ENCODE data around the gene WDR33.
"Not testable (repeated sequence)": the region's sequence is repeated elsewhere in the genome, so short reads cannot be mapped to it uniquely, and the experiment has no call there.

Gene WDR33

DNA sequence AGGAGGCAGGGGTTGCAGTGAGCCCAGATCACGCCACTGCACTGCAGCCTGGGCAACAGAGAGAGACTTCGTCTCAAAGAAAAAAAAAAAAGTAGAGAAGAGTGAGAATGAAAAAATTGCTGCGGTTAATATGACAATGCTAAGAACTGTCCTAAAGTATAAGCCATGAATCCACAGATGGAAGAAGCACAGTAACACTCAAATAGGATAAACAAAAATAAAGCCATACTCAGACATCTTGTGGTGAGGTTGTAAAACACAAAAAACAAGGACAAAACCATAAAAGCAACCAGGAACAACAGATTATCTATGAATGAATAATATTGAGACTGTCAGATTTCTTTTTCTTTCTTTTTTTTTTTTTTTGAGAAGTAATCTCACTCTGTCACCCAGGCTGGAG lies 24.0 kb upstream of the WDR33 start:
- TF ChIP-seq POLR2A (IDR thresholded peaks at IDR 0.05; ENCODE audit: low read depth, low read length) (no peak), POLR2AphosphoS5 (IDR thresholded peaks at IDR 0.05; ENCODE audit: low read depth, low read length) (no peak), TAF1 (IDR thresholded peaks at IDR 0.05; ENCODE audit: borderline replicate concordance, low read depth, low read length) (no peak)
- no peak for FAIRE-seq

DNA sequence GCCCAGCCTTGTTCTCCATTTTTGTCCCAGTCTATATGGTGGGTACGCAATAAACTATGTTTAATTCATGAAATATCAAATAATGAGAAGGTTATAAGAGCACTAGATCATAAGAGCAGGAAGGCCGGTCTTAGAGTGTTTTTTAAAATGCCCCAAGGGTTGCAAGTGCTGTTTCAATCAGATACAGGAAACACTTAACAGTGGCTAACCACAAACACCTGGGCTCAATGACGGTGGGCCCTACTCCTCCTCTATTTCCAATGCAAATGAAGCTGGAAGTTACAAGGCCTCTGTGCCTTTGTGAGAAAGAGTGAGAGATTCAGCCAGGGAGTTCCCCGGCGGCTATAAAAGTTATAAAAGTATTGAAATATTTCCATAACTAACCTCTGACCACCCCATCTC lies 18.9 kb upstream of the WDR33 start:
- peak; percentile 63 for DNase-seq (ENCODE audit: insufficient read length)
- peak; percentile 45; the same call in 1 of the 2 replicates for TF ChIP-seq POLR2AphosphoS5 (IDR thresholded peaks at IDR 0.05; ENCODE audit: low read depth, low read length)
- TF ChIP-seq TAF1 (IDR thresholded peaks at IDR 0.05; ENCODE audit: borderline replicate concordance, low read depth, low read length), result no peak
- peak; percentile 95 for FAIRE-seq

More for the DNA sequence above, 24.0 kb upstream of the WDR33 start:
- DNase-seq (ENCODE audit: insufficient read length), result no peak

DNA sequence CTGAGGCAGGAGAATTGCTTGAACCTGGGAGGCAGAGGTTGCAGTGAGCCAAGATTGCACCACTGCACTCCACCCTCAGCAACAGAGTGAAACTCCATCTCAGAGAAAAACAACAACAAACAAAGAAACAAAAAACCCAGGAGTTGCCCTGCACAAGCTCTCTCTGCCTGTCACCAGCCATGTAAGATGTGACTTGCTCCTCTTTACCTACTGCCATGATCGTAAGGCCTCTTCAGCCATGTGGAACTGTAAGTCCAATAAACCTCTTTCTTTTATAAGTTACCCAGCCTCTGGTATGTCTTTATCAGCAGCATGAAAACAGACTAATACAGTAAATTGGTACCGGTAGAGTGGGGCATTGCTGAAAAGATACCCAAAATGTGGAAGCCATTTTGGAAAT lies 15.7 kb upstream of the WDR33 start:
- not testable (repeated sequence) for FAIRE-seq; DNase-seq (ENCODE audit: insufficient read length)

DNA sequence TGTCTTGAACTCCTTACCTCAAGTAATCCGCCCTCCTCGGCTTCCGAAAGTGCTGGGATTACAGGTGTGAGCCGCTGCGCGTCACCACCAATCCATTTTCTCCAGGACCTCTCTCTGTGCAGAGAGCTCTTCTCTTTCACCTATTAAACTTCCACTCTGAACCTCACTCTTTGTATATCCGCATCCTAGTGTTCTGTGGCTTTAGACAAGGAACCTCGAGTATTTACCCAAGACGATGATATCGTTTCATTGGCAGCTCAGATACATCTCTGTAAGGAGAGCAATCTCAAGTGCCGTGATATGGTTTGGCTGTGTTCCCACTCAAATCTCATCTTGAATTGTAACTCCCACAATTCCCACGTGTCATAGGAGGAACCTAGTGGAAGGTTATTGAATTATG lies 15.1 kb upstream of the WDR33 start:
- FAIRE-seq (no peak), DNase-seq (ENCODE audit: insufficient read length) (no peak)
- no peak for TF ChIP-seq POLR2A (IDR thresholded peaks at IDR 0.05; ENCODE audit: low read depth, low read length)
- no peak for TF ChIP-seq POLR2AphosphoS5 (IDR thresholded peaks at IDR 0.05; ENCODE audit: low read depth, low read length)
- no peak for TF ChIP-seq TAF1 (IDR thresholded peaks at IDR 0.05; ENCODE audit: borderline replicate concordance, low read depth, low read length)

DNA sequence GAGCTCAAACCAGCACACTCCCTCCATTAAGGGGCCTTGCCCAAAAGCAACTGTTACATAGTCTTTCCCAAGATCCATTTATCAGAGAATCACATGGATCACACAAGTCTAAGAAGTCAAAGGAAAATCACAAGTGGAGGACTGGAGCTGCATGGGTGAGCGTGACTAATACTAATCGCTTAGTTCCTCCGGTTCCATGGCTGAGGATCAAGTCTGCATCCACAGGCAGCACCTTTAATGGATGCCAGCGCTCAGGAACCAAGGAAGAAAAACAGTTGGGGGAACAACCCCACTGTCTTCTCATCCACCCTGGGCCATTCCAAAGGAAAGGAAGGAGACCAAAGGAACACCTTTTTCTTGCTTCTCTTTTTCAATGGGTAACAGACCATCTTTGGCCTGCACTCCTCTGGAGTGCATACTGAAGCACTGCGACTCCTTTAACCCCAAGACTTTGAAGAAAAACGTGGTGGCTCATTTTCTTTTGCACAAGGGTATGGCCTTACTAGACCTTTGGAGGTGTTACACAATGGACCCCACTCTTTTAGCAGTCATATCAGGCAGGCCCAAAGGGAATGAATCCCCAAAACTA lies 9.2 kb upstream of the WDR33 start:
- TF ChIP-seq TAF1 (IDR thresholded peaks at IDR 0.05; ENCODE audit: borderline replicate concordance, low read depth, low read length), result no peak
- TF ChIP-seq POLR2AphosphoS5 (IDR thresholded peaks at IDR 0.05; ENCODE audit: low read depth, low read length), result no peak
- DNase-seq (ENCODE audit: insufficient read length) (no peak), FAIRE-seq (no peak)

DNA sequence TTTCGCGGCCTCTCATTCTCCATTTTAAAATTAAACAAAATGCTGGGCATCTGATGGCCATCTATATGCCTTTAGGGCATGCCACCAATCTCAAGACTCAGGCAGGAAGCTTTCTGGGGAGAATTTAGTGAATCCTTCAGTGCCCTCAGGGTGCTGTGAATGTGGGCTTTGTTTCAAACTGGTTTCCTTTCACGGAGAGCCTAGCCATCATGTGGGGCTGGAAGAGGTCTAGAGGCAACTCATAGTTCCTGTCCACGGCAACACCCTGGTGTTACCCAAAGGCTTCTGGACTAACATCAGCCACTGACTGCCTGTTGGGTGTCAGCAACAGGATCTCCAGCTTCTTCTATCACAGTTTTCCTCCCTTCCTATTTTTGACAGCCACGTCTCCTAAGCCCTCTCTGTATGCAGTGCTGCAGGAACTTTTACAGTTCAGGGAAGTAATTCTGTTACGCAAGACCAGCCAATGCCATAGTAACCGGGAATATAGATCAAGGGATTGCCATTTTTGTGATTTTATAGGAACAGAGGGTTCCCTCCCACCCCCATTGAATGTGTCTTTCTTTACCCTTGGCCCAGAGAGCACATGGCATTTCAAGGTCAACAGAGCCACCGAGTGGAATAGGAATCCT lies 7.9 kb upstream of the WDR33 start:
- FAIRE-seq, result no peak
- no peak for TF ChIP-seq POLR2AphosphoS5 (IDR thresholded peaks at IDR 0.05; ENCODE audit: low read depth, low read length)
- no peak for TF ChIP-seq POLR2A (IDR thresholded peaks at IDR 0.05; ENCODE audit: low read depth, low read length)
- no peak for TF ChIP-seq TAF1 (IDR thresholded peaks at IDR 0.05; ENCODE audit: borderline replicate concordance, low read depth, low read length)
- DNase-seq (ENCODE audit: insufficient read length), result no peak

DNA sequence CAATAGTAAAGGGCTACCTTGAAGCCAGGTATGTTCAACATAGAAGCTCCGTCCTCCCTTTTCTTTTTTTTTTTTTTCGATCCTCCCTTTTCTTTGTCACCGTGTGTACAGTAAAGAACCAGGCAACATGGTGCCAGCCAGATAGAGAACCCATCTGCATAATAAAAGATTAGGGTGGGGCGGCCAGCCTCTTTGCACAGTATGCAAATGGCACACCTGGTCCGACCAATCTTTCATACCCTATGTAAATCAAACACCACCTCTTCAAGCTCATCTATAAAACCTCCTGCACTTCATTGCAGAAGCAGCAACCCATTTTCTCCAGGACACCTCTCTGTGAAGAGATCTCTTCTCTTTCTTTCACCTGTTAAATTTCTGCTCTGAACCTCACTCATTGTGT lies 7.3 kb upstream of the WDR33 start:
- DNase-seq (ENCODE audit: insufficient read length), result no peak
- FAIRE-seq, result no peak
- no peak for TF ChIP-seq POLR2A (IDR thresholded peaks at IDR 0.05; ENCODE audit: low read depth, low read length)
- no peak for TF ChIP-seq POLR2AphosphoS5 (IDR thresholded peaks at IDR 0.05; ENCODE audit: low read depth, low read length)
- TF ChIP-seq TAF1 (IDR thresholded peaks at IDR 0.05; ENCODE audit: borderline replicate concordance, low read depth, low read length), result no peak

DNA sequence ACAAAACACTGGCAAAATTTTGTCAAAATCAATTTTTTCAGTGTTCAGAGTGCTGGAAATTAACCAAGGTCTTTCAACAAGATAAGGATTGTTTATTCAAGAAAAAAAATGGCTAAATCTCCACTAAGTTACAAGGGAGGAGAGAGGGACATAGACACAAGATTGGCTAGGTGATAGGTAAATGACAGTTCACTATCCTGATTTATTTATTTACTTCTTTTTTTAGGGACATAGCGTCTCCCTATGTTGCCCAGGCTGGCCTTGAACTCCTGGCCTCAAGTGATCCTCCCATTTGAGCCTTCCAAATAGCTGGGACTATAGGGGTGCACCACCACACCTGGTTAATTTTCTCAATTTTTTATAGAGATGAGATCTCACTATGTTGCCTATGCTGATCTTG lies 3.7 kb upstream of the WDR33 start:
- no peak for FAIRE-seq
- TF ChIP-seq POLR2A (IDR thresholded peaks at IDR 0.05; ENCODE audit: low read depth, low read length) (no peak), TAF1 (IDR thresholded peaks at IDR 0.05; ENCODE audit: borderline replicate concordance, low read depth, low read length) (no peak), POLR2AphosphoS5 (IDR thresholded peaks at IDR 0.05; ENCODE audit: low read depth, low read length) (no peak)
- DNase-seq (ENCODE audit: insufficient read length), result no peak

DNA sequence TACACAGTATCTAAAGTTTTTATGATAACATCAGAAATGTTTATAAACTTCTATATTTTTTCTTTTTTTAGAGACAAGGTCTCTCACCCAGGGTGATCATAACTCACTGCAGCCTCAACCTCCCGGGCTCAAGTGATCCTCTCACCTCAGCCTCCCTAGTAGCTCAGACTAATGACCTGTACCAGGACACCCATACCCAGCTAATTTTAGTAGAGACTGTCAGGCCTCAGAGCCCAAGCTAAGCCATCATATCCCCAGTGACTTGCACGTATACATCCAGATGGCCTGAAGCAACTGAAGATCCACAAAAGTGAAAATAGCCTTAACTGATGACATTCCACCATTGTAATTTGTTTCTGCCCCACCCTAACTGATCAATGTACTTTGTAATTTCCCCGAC lies 1.5 kb upstream of the WDR33 start:
- FAIRE-seq; DNase-seq (ENCODE audit: insufficient read length): not testable (repeated sequence)

DNA sequence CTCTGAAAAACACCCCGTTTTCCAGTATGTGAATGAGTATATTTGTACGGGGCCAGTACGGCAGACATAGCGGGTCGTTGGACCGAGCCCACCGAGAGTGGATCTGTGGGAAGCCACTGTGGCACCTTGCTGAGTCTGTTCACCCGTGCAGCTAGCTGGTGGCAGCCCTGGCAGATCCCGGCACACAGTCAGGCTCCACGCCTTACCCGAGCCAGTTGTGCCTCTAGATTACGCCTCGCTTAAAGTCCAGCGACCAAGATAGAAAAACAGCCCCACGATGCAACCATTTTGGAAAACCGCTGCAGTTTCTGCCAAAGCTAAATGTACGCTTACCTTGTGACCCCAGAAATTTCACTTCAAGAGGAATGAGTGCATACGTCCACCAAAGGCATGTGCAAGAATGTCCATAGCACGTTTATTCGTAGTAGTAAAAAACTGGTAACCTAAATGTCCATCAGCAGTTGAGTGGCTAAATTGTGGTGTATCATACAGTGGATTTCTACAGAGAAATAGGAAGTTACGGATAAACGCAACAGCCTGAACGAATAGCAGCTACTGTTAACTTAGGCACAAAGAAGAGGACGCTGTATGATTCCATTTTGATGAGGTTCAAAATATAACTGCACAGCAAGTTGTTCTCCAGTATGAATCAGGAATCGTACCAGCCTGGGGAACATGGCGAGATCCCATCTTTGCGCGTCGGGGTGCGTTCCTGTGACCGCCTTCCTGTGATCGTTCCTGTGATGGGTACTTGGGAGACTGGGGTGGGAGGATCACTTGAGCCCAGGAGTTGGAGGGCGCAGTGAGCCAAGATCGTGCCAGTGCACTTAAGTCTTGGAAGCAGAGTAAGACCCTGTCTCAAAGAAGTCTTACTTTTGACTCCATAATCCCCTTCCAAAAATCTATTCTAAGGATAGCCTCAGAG lies 688 bp upstream of the WDR33 start:
- TF ChIP-seq POLR2A (IDR thresholded peaks at IDR 0.05; ENCODE audit: low read depth, low read length) (no peak), TAF1 (IDR thresholded peaks at IDR 0.05; ENCODE audit: borderline replicate concordance, low read depth, low read length) (no peak), POLR2AphosphoS5 (IDR thresholded peaks at IDR 0.05; ENCODE audit: low read depth, low read length) (no peak)
- FAIRE-seq, result peak; percentile 74
- DNase-seq (ENCODE audit: insufficient read length), result no peak

DNA sequence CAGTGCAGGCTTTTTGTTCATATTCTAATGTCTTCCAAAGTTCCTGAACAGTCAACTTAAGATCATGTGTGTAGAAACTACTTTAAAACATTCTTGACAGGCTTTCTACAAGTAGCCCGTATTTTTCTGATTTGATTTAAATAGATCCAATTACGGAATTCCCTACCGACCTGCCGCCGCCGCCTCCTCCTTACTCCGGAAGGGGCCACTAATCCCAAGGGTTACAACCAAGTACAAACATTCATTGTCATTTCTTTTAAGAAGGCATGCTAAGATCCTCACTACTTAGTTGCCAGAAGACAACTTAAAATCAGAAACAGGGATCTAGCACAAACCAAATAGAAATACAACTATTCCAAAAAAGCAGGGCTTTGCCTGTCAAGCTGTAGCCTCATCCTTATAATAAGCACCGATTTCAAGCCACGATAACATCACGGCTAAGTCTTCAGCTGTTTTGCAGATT lies 784 bp downstream of the WDR33 start:
- DNase-seq (ENCODE audit: insufficient read length) (no peak), FAIRE-seq (no peak)
- TF ChIP-seq TAF1 (IDR thresholded peaks at IDR 0.05; ENCODE audit: borderline replicate concordance, low read depth, low read length), result no peak

DNA sequence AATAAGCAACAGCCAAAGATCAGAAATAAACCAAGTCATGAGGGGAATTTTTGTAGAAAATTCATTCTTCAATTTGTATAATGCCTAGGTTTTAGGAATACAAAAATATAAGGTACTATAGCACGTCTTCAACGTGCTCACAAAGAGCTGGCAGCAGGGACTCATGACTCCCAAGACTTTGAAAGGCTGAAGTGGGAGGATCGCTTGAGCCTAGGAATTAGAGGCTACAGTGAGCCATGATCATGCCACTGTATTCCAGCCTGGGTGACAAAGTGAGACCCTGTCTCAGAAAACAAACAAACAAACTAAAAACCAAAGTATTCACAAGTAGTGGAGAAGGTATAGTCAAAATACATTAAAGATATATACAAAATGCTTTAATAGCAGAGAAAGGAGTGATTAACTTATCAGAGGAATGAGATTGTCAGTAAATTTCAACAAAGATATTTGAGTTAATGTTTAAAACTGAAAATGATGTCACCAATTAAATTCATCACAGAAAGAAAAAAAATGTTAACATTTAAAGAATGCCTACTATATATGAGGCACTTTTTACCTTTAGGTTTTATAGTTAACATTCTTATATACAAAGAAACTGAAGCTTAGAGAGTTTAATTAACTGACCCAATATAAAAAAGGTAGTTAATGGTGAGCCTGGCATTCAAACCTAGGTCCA lies 3.2 kb downstream of the WDR33 start:
- DNase-seq (ENCODE audit: insufficient read length), result no peak

DNA sequence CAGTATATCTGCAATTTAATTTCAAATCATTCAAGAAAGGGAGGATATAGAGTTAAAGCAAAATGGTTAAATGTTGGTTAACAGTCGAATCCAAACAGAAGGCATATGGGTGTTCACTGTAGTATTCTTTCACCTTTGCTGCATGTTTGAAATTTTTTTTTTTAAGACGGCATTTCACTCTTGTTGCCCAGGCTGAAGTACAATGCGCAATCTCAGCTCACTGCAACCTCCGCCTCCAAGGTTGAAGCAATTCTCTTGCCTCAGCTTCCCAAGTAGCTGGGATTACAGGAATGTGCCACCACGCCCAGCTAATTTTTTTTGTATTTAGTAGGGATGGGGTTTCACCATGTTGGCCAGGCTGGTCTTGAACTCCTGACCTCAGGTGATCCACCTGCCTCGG lies 4.1 kb downstream of the WDR33 start:
- not testable (repeated sequence) for DNase-seq (ENCODE audit: insufficient read length); FAIRE-seq

More for the DNA sequence above, 3.2 kb downstream of the WDR33 start:
- no peak for FAIRE-seq
- TF ChIP-seq POLR2AphosphoS5 (IDR thresholded peaks at IDR 0.05; ENCODE audit: low read depth, low read length) (no peak), POLR2A (IDR thresholded peaks at IDR 0.05; ENCODE audit: low read depth, low read length) (no peak), TAF1 (IDR thresholded peaks at IDR 0.05; ENCODE audit: borderline replicate concordance, low read depth, low read length) (no peak)
